ENCODE results near the gene GNB1L.

GRCh38 chr22:19837915-19838314 is 16.8 kb downstream of the GNB1L start:
- TF ChIP-seq EZH2 (IDR thresholded peaks at IDR 0.05; ENCODE audit: borderline replicate concordance, insufficient read depth, low read depth, low read length, poor library complexity, severe bottlenecking), result no peak
- TF ChIP-seq, protein P1, sequence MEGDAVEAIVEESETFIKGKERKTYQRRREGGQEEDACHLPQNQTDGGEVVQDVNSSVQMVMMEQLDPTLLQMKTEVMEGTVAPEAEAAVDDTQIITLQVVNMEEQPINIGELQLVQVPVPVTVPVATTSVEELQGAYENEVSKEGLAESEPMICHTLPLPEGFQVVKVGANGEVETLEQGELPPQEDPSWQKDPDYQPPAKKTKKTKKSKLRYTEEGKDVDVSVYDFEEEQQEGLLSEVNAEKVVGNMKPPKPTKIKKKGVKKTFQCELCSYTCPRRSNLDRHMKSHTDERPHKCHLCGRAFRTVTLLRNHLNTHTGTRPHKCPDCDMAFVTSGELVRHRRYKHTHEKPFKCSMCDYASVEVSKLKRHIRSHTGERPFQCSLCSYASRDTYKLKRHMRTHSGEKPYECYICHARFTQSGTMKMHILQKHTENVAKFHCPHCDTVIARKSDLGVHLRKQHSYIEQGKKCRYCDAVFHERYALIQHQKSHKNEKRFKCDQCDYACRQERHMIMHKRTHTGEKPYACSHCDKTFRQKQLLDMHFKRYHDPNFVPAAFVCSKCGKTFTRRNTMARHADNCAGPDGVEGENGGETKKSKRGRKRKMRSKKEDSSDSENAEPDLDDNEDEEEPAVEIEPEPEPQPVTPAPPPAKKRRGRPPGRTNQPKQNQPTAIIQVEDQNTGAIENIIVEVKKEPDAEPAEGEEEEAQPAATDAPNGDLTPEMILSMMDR (IDR thresholded peaks at IDR 0.05), result no peak

Data from B cell (primary cell).